Keratinocyte (primary cell): Measurements from ENCODE around the gene VPREB1. TPM values are rescaled to one million over a fixed set of nuclear protein-coding genes. Genes with fewer than 3 reads are reported as not detected.
"Not testable (repeated sequence)": the region's sequence is repeated elsewhere in the genome, so short reads cannot be mapped to it uniquely, and the experiment has no call there.

Experiments
- DNase-seq: peaks from one replicate; pipeline ENCODE4 v3.0.0-alpha.2; 2011; ENCODE audit warnings: low read depth, missing footprints, low spot score
- FAIRE-seq: peaks from 2 replicates; lab custom pipeline; 2011; peaks lifted over from hg19 to GRCh38; lab: Jason Lieb, UNC
- H2AFZ ChIP-seq: 2 replicates; pipeline ENCODE4 v1.6.0; 2012; ENCODE audit warnings: low read length, control low read depth, inconsistent platforms; ENCODE audit not compliant: control insufficient read depth
- H3K27ac ChIP-seq: 2 replicates; pipeline ENCODE4 v1.5.1; 2011; ENCODE audit warnings: low read length; ENCODE audit not compliant: control insufficient read depth, insufficient read depth
- H3K27me3 ChIP-seq: 3 replicates; pipeline ENCODE4 v1.6.0; 2011; ENCODE audit warnings: low read length; ENCODE audit not compliant: control insufficient read depth, insufficient read depth; ENCODE audit errors: extremely low read depth
- H3K36me3 ChIP-seq, 2 experiments: 2 replicates in 1 of 2; 3 replicates in 1 of 2; pipeline ENCODE4 v1.5.1; 2011; ENCODE audit warnings: low read length in 2 of 2, mild to moderate bottlenecking in 1 of 2; ENCODE audit not compliant: control insufficient read depth in 2 of 2, insufficient read depth in 2 of 2; ENCODE audit errors: extremely low read depth in 1 of 2
- H3K4me1 ChIP-seq: 3 replicates; pipeline ENCODE4 v1.5.1; 2011; ENCODE audit warnings: low read length; ENCODE audit not compliant: control insufficient read depth, insufficient read depth; ENCODE audit errors: extremely low read depth
- H3K4me2 ChIP-seq: 3 replicates; pipeline ENCODE4 v1.6.0; 2011; ENCODE audit warnings: low read depth, low read length; ENCODE audit not compliant: control insufficient read depth, insufficient read depth; ENCODE audit errors: extremely low read depth
- H3K4me3 ChIP-seq, 3 experiments: fragments of 200-600 bp in 1 of 3; sonication (generic) in 1 of 3; 2 replicates in 2 of 3; 3 replicates in 1 of 3; pipeline ENCODE4 v1.5.1; 2011 to 2016; ENCODE audit warnings: low read length in 3 of 3, mild to moderate bottlenecking in 3 of 3, control low read depth in 2 of 3, inconsistent platforms in 1 of 3, low read depth in 1 of 3, mixed read lengths in 1 of 3, mixed run types in 1 of 3, moderate library complexity in 1 of 3; ENCODE audit not compliant: control insufficient read depth in 2 of 3, insufficient read depth in 2 of 3; ENCODE audit errors: extremely low read depth in 1 of 3
- H3K79me2 ChIP-seq: 2 replicates; pipeline ENCODE4 v1.6.0; 2012; ENCODE audit warnings: low read length; ENCODE audit not compliant: control insufficient read depth, insufficient read depth
- H3K9ac ChIP-seq: 3 replicates; pipeline ENCODE4 v1.6.0; 2011; ENCODE audit warnings: low read length; ENCODE audit not compliant: control insufficient read depth, insufficient read depth; ENCODE audit errors: extremely low read depth
- H3K9me1 ChIP-seq: 3 replicates; pipeline ENCODE4 v1.6.0; 2011; ENCODE audit warnings: low read length; ENCODE audit not compliant: control insufficient read depth, insufficient read depth; ENCODE audit errors: extremely low read depth
- H3K9me3 ChIP-seq: 2 replicates; pipeline ENCODE4 v1.5.1; 2012; ENCODE audit warnings: low read depth, low read length; ENCODE audit not compliant: control insufficient read depth
- H4K20me1 ChIP-seq: 3 replicates; pipeline ENCODE4 v1.6.0; 2011; ENCODE audit warnings: low read length; ENCODE audit not compliant: control insufficient read depth, insufficient read depth; ENCODE audit errors: extremely low read depth
- dilution Hi-C: fragments of 300-500 bp; cut with MboI; formaldehyde crosslinking; loops from one replicate; pipeline ENCODE4 v1.7.0; 2020; ENCODE audit warnings: low sequenced_read_pairs; ENCODE audit not compliant: extremely low pct_ligation_motif_present
- polyA plus RNA-seq, 5 experiments: library from polyadenylated mRNA; depleted of rRNA in 3 of 5; stranded (reverse) in 3 of 5; stranded (forward) in 1 of 5; unstranded in 1 of 5; fragments of >200 nt; gene quantifications; 1 replicate in 1 of 5; 2 replicates in 3 of 5; 3 replicates in 1 of 5; pipeline versions ENCODE4 v1.2.1 to v1.2.3, GENCODE V29; 2011 to 2012; ENCODE audit warnings: missing spikeins in 2 of 5, low read depth in 1 of 5, low replicate concordance in 1 of 5

Gene VPREB1
- polyA plus RNA-seq, 1 donor (not counting 4 experiments of a cell fraction or from before 2014, with no cell fraction given): not detected

DNA sequence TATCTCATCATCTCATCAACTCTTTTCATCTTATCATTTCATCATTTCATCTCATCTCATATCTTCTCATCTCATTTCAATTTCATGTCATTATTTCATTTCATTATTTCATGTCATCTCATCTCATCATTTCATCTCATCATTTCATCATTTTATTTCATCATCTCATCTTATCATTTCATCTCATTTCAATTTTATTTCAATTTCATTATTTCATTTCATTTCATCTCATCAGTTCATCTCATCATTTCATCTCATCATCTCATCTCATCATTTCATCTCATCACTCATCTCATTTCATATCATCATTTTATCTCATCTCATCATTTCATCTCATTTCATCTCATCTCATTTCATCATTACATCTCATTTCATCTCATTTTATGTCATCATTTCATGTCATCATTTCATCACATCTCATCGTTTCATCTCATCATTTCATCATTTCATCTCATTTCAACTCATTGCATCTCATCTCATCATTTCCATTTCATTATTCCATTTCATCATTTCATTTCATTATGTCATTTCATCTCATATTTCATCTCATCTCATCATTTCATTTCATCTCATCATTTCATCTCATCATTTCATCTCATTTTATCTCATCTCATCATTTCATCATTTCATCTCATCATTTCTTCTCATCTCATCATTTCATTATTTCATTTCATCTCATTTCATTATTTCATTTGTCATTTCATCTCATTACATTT is 42.0 kb downstream of the VPREB1 start:
- H3K27ac ChIP-seq, H4K20me1 ChIP-seq, dilution Hi-C loops, H3K79me2 ChIP-seq, H3K9me3 ChIP-seq, H3K4me3 ChIP-seq, H3K4me1 ChIP-seq, H3K9ac ChIP-seq, FAIRE-seq, H3K4me2 ChIP-seq, H3K36me3 ChIP-seq, H2AFZ ChIP-seq, H3K9me1 ChIP-seq, DNase-seq, H3K27me3 ChIP-seq: not testable (repeated sequence)

DNA sequence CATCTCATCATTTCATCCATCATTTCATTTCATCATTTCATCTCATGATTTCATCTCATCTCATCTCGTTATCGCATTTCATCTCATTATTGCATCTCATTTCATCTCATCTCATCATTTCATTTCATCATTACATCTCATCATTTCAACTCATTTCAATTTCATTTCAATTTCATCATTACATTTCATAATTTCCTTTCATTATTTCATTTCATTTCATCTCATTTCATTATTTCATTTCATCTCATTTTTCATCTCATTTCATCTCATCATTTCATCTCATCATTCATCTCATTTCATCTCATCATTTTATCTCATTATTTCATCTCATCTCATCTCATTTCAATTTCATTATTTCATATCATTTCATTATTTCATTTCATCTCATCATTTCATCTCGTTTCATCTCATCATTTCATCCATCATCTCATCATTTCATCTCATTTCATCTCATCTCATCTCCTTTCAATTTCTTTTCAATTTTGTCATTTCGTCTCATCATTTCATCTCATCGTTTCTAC is 42.6 kb downstream of the VPREB1 start:
- H3K79me2 ChIP-seq, FAIRE-seq, DNase-seq, H3K4me3 ChIP-seq, dilution Hi-C loops, H3K9me1 ChIP-seq, H3K4me1 ChIP-seq, H3K36me3 ChIP-seq, H4K20me1 ChIP-seq, H2AFZ ChIP-seq, H3K27me3 ChIP-seq, H3K9me3 ChIP-seq, H3K27ac ChIP-seq, H3K4me2 ChIP-seq, H3K9ac ChIP-seq: not testable (repeated sequence)

DNA sequence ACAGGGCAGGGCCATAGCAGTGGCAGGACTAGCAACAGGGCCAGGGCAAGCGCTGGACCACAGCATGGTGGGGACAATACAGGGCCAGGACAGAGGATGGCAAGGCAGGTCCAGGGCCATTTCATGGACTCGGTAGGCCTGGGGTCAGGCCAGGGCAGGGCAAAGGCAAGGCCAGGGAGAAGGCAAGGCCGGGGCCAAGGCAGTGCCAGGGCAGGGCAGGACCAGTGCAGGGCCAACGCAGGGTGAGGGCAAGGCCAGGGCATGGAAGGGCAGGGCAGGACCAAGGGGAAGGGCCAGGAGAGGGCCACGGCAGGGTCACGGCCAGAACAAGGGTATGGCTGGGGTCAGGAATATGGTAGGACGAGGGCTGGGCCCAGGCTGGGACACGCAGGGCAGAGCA is 45.1 kb downstream of the VPREB1 start:
- H3K4me1 ChIP-seq, H3K36me3 ChIP-seq, FAIRE-seq, H3K27me3 ChIP-seq, dilution Hi-C loops, H3K4me3 ChIP-seq, DNase-seq, H3K27ac ChIP-seq, H4K20me1 ChIP-seq, H3K79me2 ChIP-seq, H3K9me1 ChIP-seq, H3K9ac ChIP-seq, H3K4me2 ChIP-seq, H3K9me3 ChIP-seq, H2AFZ ChIP-seq: not testable (repeated sequence)

DNA sequence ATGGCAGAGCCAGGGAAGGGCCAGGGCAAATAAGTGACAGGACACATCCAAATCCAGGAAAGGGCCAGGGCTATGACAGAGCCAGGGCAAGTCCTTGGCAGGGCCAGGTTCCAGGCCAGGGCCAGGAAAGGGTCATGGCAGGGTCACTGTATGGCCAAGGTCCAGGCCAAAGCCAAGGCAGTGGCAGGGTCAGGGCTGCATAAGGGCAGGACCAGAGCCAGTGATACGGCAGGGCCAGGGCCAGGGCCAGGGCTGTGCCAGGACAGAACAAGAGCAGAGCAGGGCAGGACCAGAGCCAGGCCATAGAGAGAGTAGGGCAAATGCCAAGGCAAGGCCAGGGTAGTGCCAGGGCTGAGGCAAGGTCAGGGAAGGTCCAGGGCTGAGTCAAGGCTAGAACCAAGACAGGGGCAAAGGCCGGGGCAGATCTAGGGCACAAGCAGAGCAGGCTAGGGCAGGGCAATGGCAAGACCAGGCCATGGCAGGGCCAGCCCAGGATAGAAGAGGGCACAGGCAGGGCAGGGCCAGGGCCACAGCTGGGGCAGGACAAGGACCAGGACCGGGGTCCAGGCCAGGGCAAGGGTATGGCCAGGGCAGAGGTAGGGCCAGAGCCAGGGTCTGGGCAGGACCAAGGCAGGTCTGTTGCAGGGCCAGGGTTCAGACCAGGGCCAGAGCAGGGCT is 46.7 kb downstream of the VPREB1 start:
- H3K27me3 ChIP-seq, H3K9me3 ChIP-seq, H2AFZ ChIP-seq, H4K20me1 ChIP-seq, H3K79me2 ChIP-seq, H3K4me3 ChIP-seq, FAIRE-seq, H3K9me1 ChIP-seq, H3K4me1 ChIP-seq, H3K4me2 ChIP-seq, H3K9ac ChIP-seq, dilution Hi-C loops, H3K27ac ChIP-seq, DNase-seq, H3K36me3 ChIP-seq: not testable (repeated sequence)

DNA sequence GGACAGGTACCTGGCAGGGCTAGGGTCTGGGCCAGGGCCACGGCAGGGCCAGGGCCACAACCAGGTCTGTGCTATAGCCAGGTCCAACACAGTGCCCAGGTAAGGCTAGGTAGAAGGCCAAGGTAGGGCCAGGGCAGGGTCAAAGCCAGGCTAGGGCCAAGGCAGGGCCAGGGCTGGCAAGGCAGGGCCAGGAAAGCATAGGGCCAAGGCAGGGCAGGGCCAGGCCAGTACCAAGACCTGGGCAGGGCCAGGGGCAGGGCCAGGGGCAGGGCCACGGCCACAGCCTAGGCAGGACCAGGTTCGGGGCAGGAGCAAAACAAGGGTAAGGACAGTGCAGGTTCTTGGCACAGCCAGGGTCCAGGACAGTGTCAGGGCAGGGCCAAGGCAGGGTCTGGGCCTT is 48.1 kb downstream of the VPREB1 start:
- FAIRE-seq, H3K27me3 ChIP-seq, H3K9me1 ChIP-seq, H3K4me1 ChIP-seq, H3K27ac ChIP-seq, H2AFZ ChIP-seq, DNase-seq, dilution Hi-C loops, H4K20me1 ChIP-seq, H3K9ac ChIP-seq, H3K4me3 ChIP-seq, H3K79me2 ChIP-seq, H3K36me3 ChIP-seq, H3K4me2 ChIP-seq, H3K9me3 ChIP-seq: not testable (repeated sequence)
